NCI-H128 (cell line): ENCODE results near the gene SLC23A3.

Source experiments
- DNase-seq: peaks from one replicate; lab custom pipeline; 2025; ENCODE audit not compliant: unreplicated experiment; lab: John Stamatoyannopoulos, UW

The SLC23A3 gene

GRCh38 chr2:219116776-219117646, 52.8 kb downstream of the SLC23A3 start:
- DNase-seq: no peak

DNA sequence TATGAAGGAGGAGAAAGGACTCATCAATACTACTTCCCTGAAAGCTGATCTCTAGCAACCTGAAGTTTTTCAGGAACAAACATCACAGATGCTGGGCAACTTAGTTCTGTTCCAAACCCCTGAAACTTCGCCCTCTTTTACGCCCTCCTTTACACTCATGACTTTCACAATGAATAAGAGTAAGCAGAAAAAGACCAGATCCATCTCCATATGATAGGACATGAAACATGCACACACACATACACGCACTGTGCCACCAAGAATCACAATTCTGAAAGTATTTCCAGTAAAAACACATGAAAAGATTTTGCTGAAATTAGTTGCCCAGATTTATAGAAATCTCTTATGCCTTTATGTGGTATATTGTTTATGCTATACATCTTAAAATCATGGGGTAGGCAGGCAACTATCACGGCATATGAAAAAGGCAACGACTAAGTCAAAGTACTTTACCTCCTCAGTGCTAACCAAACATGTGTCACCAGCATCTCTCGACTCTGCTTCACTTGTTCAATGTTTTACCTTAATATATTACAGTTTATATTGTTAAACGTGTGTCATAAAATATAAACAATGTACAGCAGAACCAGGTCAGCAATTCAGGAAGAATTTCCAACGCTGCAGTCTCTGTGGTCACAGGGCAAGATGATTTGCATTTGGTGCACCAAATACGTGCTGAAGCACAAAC, 57.0 kb downstream of the SLC23A3 start:
- DNase-seq: no peak

DNA sequence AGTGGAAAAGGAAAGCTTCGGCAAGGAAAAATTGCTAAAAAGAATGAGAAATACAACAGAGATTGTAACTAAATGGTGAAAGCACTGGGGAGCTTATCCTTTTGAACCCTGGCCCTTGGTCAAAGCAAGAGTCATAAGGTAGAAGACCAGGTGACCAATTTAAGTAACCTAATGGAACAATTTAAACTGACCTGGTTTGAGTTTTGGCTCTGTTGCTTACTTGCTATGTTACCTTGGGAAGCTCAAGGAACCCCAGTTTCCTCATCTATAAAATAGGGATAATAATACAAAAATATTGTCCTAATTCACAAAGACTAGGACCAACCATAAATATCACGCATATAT, 57.8 kb downstream of the SLC23A3 start:
- DNase-seq: no peak
